ENCODE measurements around the gene SPNS3. TPM values are rescaled to one million over a fixed set of nuclear protein-coding genes. Genes with fewer than 3 reads are reported as not detected.

SPNS3 gene
- total and polyA plus RNA-seq, 2 of the 8 experiments (the other 6 are each of a cell fraction or from before 2014, with no cell fraction given): not detected

- Histone ChIP-seq H3K4ac (replicated peaks; ENCODE audit: insufficient read length, low read depth, low read length) (no peak overlapping the region), H2BK5ac (ENCODE audit: low read depth, low read length) (no peak overlapping the region), H2AK5ac (ENCODE audit: low read depth, low read length) (no peak overlapping the region), H3K27ac (ENCODE audit: low read depth, low read length) (no peak overlapping the region), H3K79me2 (ENCODE audit: control insufficient read depth in 1 of 2, insufficient read depth in 2 of 2, low read length in 2 of 2) (no peaks in the 10 kb centered on the region), H3K14ac (ENCODE audit: insufficient read length) (no peak overlapping the region), H3K18ac (ENCODE audit: extremely low read depth, low read length) (no peak overlapping the region), H4K20me1 (replicated peaks in 1 of 2; ENCODE audit: control insufficient read depth in 1 of 2, insufficient read depth in 2 of 2, low read length in 2 of 2) (peaks cover 0 to 2% of the 10 kb centered on the region in 2 experiments), H4K5ac (ENCODE audit: insufficient read length, low read depth, low read length) (no peak overlapping the region), H3K23ac (ENCODE audit: insufficient read length) (no peak overlapping the region), H3K23me2 (ENCODE audit: low read depth, low read length) (peaks cover 6% of the 10 kb centered on the region; the same call in 1 of the 2 replicates), H4K91ac (replicated peaks; ENCODE audit: insufficient read length, low read length) (no peak overlapping the region), H3K27me3 (replicated peaks in 1 of 4; ENCODE audit: control insufficient read depth in 3 of 4, extremely low read depth in 1 of 4, insufficient read depth in 3 of 4, low read length in 3 of 4) (no peaks in the 10 kb centered on the region), H2BK15ac (ENCODE audit: low read length) (no peak overlapping the region), H2BK12ac (ENCODE audit: low read depth, low read length) (no peak overlapping the region), H3K36me3 (ENCODE audit: control insufficient read depth in 2 of 4, insufficient read depth in 4 of 4, low read length in 3 of 4) (no peaks in the 10 kb centered on the region), H2BK120ac (replicated peaks; ENCODE audit: low read depth, low read length) (no peak overlapping the region), H3K4me1 (replicated peaks in 1 of 4; ENCODE audit: control insufficient read depth in 3 of 4, insufficient read depth in 4 of 4, low read length in 3 of 4) (no peaks in the 10 kb centered on the region), H3K79me1 (ENCODE audit: low read depth, low read length) (no peaks in the 10 kb centered on the region), H3K56ac (replicated peaks; ENCODE audit: insufficient read length, low read depth, low read length) (no peak overlapping the region), H3K9ac (replicated peaks in 1 of 4; ENCODE audit: extremely low read depth in 1 of 4, low read depth in 3 of 4, low read length in 3 of 4) (no peak overlapping the region), H4K8ac (ENCODE audit: extremely low read depth, insufficient read depth, low read length) (no peak overlapping the region), H3K9me3 (ENCODE audit: insufficient read depth in 2 of 2, low read depth in 1 of 2, low read length in 1 of 2) (no peaks in the 10 kb centered on the region), H2AFZ (ENCODE audit: low read length) (no peak overlapping the region), H3K4me2 (ENCODE audit: insufficient read depth in 1 of 2, low read depth in 2 of 2, low read length in 2 of 2) (no peak overlapping the region), H3K4me3 (ENCODE audit: extremely low read depth in 1 of 4, insufficient read depth in 2 of 4, low read depth in 3 of 4, low read length in 4 of 4) (no peak overlapping the region), H2BK20ac (ENCODE audit: low read length) (0 out of 2 replicates have a peak overlapping the region, but pooled peaks have one; percentile 86)
- FAIRE-seq (no peak), DNase-seq (ENCODE audit: low read depth in 1 of 2, low spot score in 2 of 2) (no peak)
- 89% methylated on average over 10 of the region's 10 CpGs; no CpG with 5 or more reads in 1 of the 2 experiments for WGBS, 2 experiments (ENCODE audit: extremely low coverage in 1 of 2, insufficient coverage in 1 of 2, insufficient read length in 1 of 2, insufficient replicate concordance in 2 of 2, low coverage in 1 of 2, low lambda C conversion rate in 2 of 2, missing lambda C conversion rate in 1 of 2)
- no peak for TF ChIP-seq POU5F1 (IDR thresholded peaks at IDR 0.05; ENCODE audit: low read depth, low read length)
- no peak for TF ChIP-seq RFX5 (IDR thresholded peaks at IDR 0.05; ENCODE audit: borderline replicate concordance, low read depth, low read length)
- TF ChIP-seq SUZ12 (IDR thresholded peaks at IDR 0.05; ENCODE audit: low read length): no peak
- no peak for TF ChIP-seq TAF7 (optimal IDR thresholded peaks at IDR 0.05; ENCODE audit: borderline replicate concordance, low read depth, low read length)
- TF ChIP-seq CTBP2 (IDR thresholded peaks at IDR 0.05; ENCODE audit: borderline replicate concordance, insufficient read depth, insufficient read length, low read length): no peak
- TF ChIP-seq KDM5A (IDR thresholded peaks at IDR 0.05; ENCODE audit: low read length): no peak
- TF ChIP-seq BRCA1 (IDR thresholded peaks at IDR 0.05; ENCODE audit: low read depth, low read length): no peak
- CTCF ChIA-PET (ENCODE audit: partially characterized antibody): interaction anchor here (0.5 to 1.0 kb wide), 2 partner anchors 43 to 224 kb away, joined by 3 to 4 read pairs; no protein-coding TSS in a partner anchor
- POLR2A ChIA-PET (ENCODE audit: partially characterized antibody): no interaction called here
Measured at GRCh38 chr17:4463818-4464476, 30.2 kb downstream of the SPNS3 start.
